Kidney (tissue), 14 donors: Measurements from ENCODE around the gene LYRM2. TPM values are rescaled to one million over a fixed set of nuclear protein-coding genes. Genes with fewer than 3 reads are reported as not detected.

Experiments used
- DNase-seq, 5 donors: peaks; one replicate each; pipeline ENCODE4 v3.0.0-alpha.2; 2013 to 2020
- FAIRE-seq: peaks from 2 replicates; lab custom pipeline; 2012; peaks lifted over from hg19 to GRCh38; lab: Jason Lieb, UNC
- H3K27ac ChIP-seq, 2 donors: one replicate each; pipeline ENCODE4 v1.7.0; 2013; ENCODE audit warnings: low read depth in 2 of 2, low read length in 2 of 2, inconsistent platforms in 1 of 2
- H3K27me3 ChIP-seq: one replicate; pipeline ENCODE4 v1.7.1; 2013; ENCODE audit warnings: low read length, inconsistent platforms; ENCODE audit not compliant: control insufficient read depth, insufficient read depth
- H3K36me3 ChIP-seq, 3 donors: one replicate each; pipeline versions ENCODE4 v1.7.0 to v1.7.1; 2013; ENCODE audit warnings: low read length in 3 of 3, control low read depth in 1 of 3, inconsistent platforms in 1 of 3; ENCODE audit not compliant: insufficient read depth in 3 of 3, control insufficient read depth in 2 of 3
- H3K4me1 ChIP-seq, 3 donors: one replicate each; pipeline versions ENCODE4 v1.7.0 to v1.7.1; 2013; ENCODE audit warnings: low read length in 3 of 3, inconsistent platforms in 1 of 3, low read depth in 1 of 3; ENCODE audit not compliant: control insufficient read depth in 2 of 3, insufficient read depth in 2 of 3
- H3K4me3 ChIP-seq, 3 donors: one replicate each; pipeline versions ENCODE4 v1.7.0 to v1.8.1; 2013; ENCODE audit warnings: low read length in 3 of 3, control low read depth in 1 of 3, inconsistent platforms in 1 of 3
- H3K9ac ChIP-seq, 3 donors: one replicate each; pipeline versions ENCODE4 v1.7.0 to v1.7.1; 2013; ENCODE audit warnings: low read length in 3 of 3, control low read depth in 1 of 3, inconsistent platforms in 1 of 3
- H3K9me3 ChIP-seq, 3 donors: one replicate each; pipeline versions ENCODE4 v1.7.0 to v1.7.1; 2013; ENCODE audit warnings: low read length in 3 of 3, control low read depth in 1 of 3, inconsistent platforms in 1 of 3; ENCODE audit not compliant: control insufficient read depth in 2 of 3, insufficient read depth in 1 of 3
- CTCF ChIP-seq: IDR thresholded peaks from 3 replicates; pipeline ENCODE4 v1.5.1; 2012; ENCODE audit warnings: mild to moderate bottlenecking, moderate library complexity, borderline replicate concordance; ENCODE audit not compliant: insufficient read depth; ENCODE audit errors: extremely low read depth
- intact Hi-C: fragments of 100-400 bp; cut with DNase I; formaldehyde crosslinking; loops from one replicate; pipeline ENCODE4 v1.11.1; 2022
- polyA plus RNA-seq: library from polyadenylated mRNA; stranded (reverse); fragments of 350-450 nt; fragmentation: Illumina TruSeq; extraction: RNeasy Lipid Tissue Mini Kit (QIAGEN cat#74804); gene quantifications from one replicate; pipeline ENCODE4 v1.2.3, GENCODE V29; 2014; ENCODE audit warnings: low read depth, low replicate concordance; ENCODE audit not compliant: insufficient read depth
- total RNA-seq: library from RNA; stranded (reverse); fragmentation: NEBNext Ultra II Directional; extraction: Animal tissue kit (Norgen Biotek cat#: 25700); gene quantifications from one replicate; pipeline ENCODE4 v1.2.1, GENCODE V29; 2021
- donor health status: control.
- donor health status: control.
- donor health status: control.
- donor health status: control.
- donor health status: control.
- donor health status: DM: yes; HTN: yes; CAD: no.
- donor health status: Normal renal cell carcinoma (clear cell type).

LYRM2 gene
- total and polyA plus RNA-seq, 2 donors from 2014 or later, result 22.6 to 42.8 TPM

DNA sequence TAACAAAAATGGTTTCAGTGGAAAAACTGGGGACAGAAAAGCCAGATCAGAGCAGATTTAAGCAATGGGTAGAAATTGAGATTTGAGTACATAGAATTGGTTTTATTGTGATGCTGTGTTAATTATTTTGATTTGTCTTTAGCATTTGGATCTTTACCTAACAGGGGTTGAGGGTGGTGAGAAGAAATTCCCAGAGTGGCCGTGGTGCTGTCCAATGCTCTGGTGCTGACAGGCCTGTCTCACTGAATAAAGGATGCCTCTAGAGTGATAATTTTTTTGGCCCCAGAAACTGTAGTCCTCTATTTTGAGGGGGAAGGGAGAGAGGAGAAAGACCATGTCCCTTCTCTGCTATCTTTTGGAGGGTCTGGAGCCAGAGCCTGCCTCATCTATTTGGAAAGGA is 79.1 kb downstream of the LYRM2 start:
- FAIRE-seq, result no peak
- Histone ChIP-seq H3K27me3 (no peaks in the 10 kb centered on the region), H3K4me1 (no peaks in the 10 kb centered on the region), H3K9me3 (no peaks in the 10 kb centered on the region), H3K9ac (no peak overlapping the region), H3K36me3 (no peaks in the 10 kb centered on the region), H3K27ac (no peak overlapping the region), H3K4me3 (no peak overlapping the region)
- TF ChIP-seq CTCF, result no peak
- intact Hi-C loops, result no loop called here
- DNase-seq, result no peak

DNA sequence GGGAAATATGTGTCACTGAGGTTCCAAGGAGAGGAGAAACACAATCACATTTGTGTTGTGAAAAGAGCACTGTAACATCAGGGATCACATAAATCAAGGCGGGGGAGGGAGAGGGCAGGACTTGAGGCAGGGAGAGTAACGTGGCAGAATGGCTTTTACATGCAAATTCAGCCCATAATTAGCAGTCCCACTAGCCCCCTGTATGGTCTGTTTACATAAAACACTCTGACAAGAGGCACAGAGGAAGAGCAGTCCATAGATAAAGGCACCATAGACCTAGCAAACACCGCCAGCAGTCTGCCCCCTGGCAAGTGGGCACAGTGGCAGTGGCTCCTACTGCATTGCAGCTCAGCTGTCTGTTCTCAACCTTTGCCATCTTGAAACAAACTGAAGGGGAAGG is 82.7 kb downstream of the LYRM2 start:
- Histone ChIP-seq H3K4me3 (no peak overlapping the region), H3K9ac (no peak overlapping the region), H3K36me3 (no peaks in the 10 kb centered on the region), H3K9me3 (no peaks in the 10 kb centered on the region), H3K27me3 (no peaks in the 10 kb centered on the region), H3K27ac (no peak overlapping the region), H3K4me1 (no peaks in the 10 kb centered on the region)
- FAIRE-seq (no peak), DNase-seq (peak in 1 of 5 donors; percentile 47)
- intact Hi-C loops, result no loop called here
- no peak for TF ChIP-seq CTCF

GRCh38 chr6:89555031-89555430 is 83.5 kb downstream of the LYRM2 start:
- no peak overlapping the region for H3K27ac ChIP-seq
- H3K27me3 ChIP-seq, result no peaks in the 10 kb centered on the region
- DNase-seq, result no peak
- H3K4me1 ChIP-seq, result no peaks in the 10 kb centered on the region
- FAIRE-seq, result no peak
- intact Hi-C loops, result no loop called here
- H3K9me3 ChIP-seq, result no peaks in the 10 kb centered on the region
- H3K36me3 ChIP-seq, result no peaks in the 10 kb centered on the region
- no peak overlapping the region for H3K9ac ChIP-seq
- TF ChIP-seq CTCF, result no peak
- H3K4me3 ChIP-seq, result no peak overlapping the region

DNA sequence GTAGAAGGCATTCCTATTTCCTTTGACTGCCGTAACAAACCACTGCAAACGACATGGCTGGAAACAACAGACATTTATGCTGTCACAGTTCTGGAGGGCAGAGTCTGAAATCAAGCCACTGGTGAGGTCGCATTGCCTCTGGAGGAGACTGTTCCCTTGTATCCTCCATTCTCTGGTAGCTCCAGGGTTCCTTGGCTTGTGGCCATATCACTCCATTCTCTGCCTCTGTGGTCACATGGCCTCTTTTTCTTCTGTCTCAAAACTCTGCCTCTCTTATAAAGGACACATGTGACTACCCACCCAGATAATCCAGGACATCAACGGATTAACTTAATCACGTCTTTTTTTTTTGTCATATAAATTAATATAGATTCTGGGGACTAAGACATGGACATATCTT is 84.4 kb downstream of the LYRM2 start:
- Histone ChIP-seq H3K4me3 (no peak overlapping the region), H3K9me3 (no peaks in the 10 kb centered on the region), H3K27me3 (no peaks in the 10 kb centered on the region), H3K9ac (no peak overlapping the region), H3K4me1 (no peaks in the 10 kb centered on the region), H3K36me3 (no peaks in the 10 kb centered on the region), H3K27ac (no peak overlapping the region)
- no peak for DNase-seq
- intact Hi-C loops, result no loop called here
- no peak for TF ChIP-seq CTCF
- no peak for FAIRE-seq
